DOHH2 (cell line): ENCODE measurements around the gene TMEM61.

Source experiments
- H3F3A ChIP-seq: fragments of 200-600 bp; sonication (generic), shearing (Covaris generic); 2 replicates; pipeline ENCODE4 v1.6.0; 2016; ENCODE audit warnings: antibody characterized with exemption, mild to moderate bottlenecking; ENCODE audit not compliant: control insufficient read depth, insufficient read depth
- H3K27ac ChIP-seq: fragments of 200-600 bp; sonication (generic); 2 replicates; pipeline ENCODE4 v1.5.1; 2014; ENCODE audit warnings: low read depth, mild to moderate bottlenecking, low read length, moderate library complexity
- H3K27me3 ChIP-seq: fragments of 200-600 bp; sonication (generic); 2 replicates; pipeline ENCODE4 v1.6.1; 2014; ENCODE audit warnings: mild to moderate bottlenecking, low read length, mixed read lengths; ENCODE audit not compliant: control insufficient read depth
- H3K36me3 ChIP-seq: fragments of 200-600 bp; sonication (generic); 2 replicates; pipeline ENCODE4 v1.6.1; 2014; ENCODE audit warnings: mild to moderate bottlenecking, low read length, moderate library complexity, mixed read lengths; ENCODE audit not compliant: control insufficient read depth
- H3K4me1 ChIP-seq: fragments of 200-600 bp; sonication (generic); 2 replicates; pipeline ENCODE4 v1.6.1; 2014; ENCODE audit warnings: mild to moderate bottlenecking, low read length, mixed read lengths; ENCODE audit not compliant: control insufficient read depth
- H3K4me2 ChIP-seq: fragments of 200-600 bp; sonication (generic); 2 replicates; pipeline ENCODE4 v1.6.0; 2014; ENCODE audit warnings: mild to moderate bottlenecking, low read length, moderate library complexity
- H3K4me3 ChIP-seq: fragments of 200-600 bp; sonication (generic); 2 replicates; pipeline ENCODE4 v1.5.1; 2014; ENCODE audit warnings: mild to moderate bottlenecking, low read length, mixed read lengths
- H3K79me2 ChIP-seq: fragments of 200-600 bp; sonication (generic); 2 replicates; pipeline ENCODE4 v1.6.1; 2014; ENCODE audit warnings: mild to moderate bottlenecking, low read length, mixed read lengths; ENCODE audit not compliant: control insufficient read depth
- H3K9me2 ChIP-seq: fragments of 200-600 bp; sonication (generic); replicated peaks from 2 replicates; pipeline ENCODE4 v1.6.1; 2014; ENCODE audit warnings: mild to moderate bottlenecking, low read length, mixed read lengths; ENCODE audit not compliant: control insufficient read depth
- H3K9me3 ChIP-seq: fragments of 200-600 bp; sonication (generic); 2 replicates; pipeline ENCODE4 v1.6.1; 2014; ENCODE audit warnings: antibody characterized with exemption, low read length, mixed read lengths; ENCODE audit not compliant: control insufficient read depth, insufficient read depth
- H4K20me1 ChIP-seq: fragments of 200-600 bp; sonication (generic); 2 replicates; pipeline ENCODE4 v1.6.0; 2014; ENCODE audit warnings: low read depth, mild to moderate bottlenecking, antibody characterized with exemption, low read length, moderate library complexity; ENCODE audit not compliant: control insufficient read depth, insufficient read depth
- EZH2phosphoT487 ChIP-seq: fragments of 200-600 bp; sonication (generic); IDR thresholded peaks from 2 replicates; pipeline ENCODE4 v1.6.1; 2017; ENCODE audit warnings: borderline replicate concordance, mild to moderate bottlenecking, antibody characterized with exemption, low read length, moderate library complexity, mixed read lengths
- TF ChIP-seq, protein P1 (sequence below): fragments of 200-600 bp; sonication (generic); IDR thresholded peaks from one replicate; pipeline ENCODE4 v1.5.1; 2014; ENCODE audit warnings: antibody characterized with exemption, mild to moderate bottlenecking, low read depth, low read length; ENCODE audit not compliant: poor library complexity, severe bottlenecking

TMEM61 gene

DNA sequence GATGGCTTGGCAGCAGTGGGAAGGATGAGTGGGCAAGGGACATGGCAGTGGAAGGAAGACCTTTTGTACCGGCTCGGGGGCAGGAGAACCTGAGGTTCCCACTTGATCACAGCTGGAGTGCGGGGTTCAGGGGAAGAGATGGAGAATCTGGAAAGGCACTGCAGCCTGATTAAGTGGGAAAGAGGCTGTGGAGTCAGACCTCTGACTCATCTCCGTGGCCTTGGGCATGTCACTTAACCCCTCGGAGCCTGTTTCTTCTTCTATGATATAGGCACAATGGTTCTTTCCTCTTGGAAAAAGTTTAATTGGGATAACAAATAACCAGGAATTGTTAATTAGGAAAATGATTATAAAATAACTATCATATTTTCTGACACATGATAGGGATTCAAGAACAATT, 13.1 kb upstream of the TMEM61 start:
- Histone ChIP-seq H3K27me3 (0 out of 2 replicates have a peak, but pooled peaks cover 2% of the 10 kb centered on the region), H3K4me2 (no peak overlapping the region), H3K4me3 (no peak overlapping the region), H3K79me2 (no peaks in the 10 kb centered on the region), H3K36me3 (no peaks in the 10 kb centered on the region), H4K20me1 (no peaks in the 10 kb centered on the region), H3K27ac (no peak overlapping the region), H3K9me2 (no peaks in the 10 kb centered on the region), H3K9me3 (no peaks in the 10 kb centered on the region), H3F3A (no peaks in the 10 kb centered on the region), H3K4me1 (peaks cover 17% of the 10 kb centered on the region)
- TF ChIP-seq, protein P1, sequence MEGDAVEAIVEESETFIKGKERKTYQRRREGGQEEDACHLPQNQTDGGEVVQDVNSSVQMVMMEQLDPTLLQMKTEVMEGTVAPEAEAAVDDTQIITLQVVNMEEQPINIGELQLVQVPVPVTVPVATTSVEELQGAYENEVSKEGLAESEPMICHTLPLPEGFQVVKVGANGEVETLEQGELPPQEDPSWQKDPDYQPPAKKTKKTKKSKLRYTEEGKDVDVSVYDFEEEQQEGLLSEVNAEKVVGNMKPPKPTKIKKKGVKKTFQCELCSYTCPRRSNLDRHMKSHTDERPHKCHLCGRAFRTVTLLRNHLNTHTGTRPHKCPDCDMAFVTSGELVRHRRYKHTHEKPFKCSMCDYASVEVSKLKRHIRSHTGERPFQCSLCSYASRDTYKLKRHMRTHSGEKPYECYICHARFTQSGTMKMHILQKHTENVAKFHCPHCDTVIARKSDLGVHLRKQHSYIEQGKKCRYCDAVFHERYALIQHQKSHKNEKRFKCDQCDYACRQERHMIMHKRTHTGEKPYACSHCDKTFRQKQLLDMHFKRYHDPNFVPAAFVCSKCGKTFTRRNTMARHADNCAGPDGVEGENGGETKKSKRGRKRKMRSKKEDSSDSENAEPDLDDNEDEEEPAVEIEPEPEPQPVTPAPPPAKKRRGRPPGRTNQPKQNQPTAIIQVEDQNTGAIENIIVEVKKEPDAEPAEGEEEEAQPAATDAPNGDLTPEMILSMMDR, result no peak
- no peak for TF ChIP-seq EZH2phosphoT487

DNA sequence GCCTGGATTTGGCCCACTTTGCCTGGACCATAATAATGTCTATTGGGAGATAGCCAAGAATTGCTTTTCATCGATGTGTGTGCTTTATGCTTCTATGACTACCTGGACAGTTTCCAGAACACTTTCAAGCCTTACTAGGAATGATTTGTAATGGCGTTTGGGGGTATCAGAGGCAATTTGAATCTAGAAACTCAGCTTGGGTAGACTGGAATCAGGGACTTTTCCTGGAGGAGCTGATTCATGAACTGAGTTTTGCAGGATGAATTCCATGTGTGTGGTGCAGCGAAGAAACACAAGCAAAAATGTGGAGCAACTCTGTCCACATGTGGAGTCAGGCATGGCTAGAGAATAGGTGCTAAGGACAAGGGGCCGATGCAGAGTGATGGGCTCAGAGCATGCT, 11.9 kb upstream of the TMEM61 start:
- Histone ChIP-seq H3K4me2 (no peak overlapping the region), H3K4me3 (no peak overlapping the region), H4K20me1 (no peaks in the 10 kb centered on the region), H3K9me3 (no peaks in the 10 kb centered on the region), H3K27me3 (peaks cover 3% of the 10 kb centered on the region; the same call in 1 of the 2 replicates), H3K79me2 (no peaks in the 10 kb centered on the region), H3K27ac (no peak overlapping the region), H3K4me1 (peaks cover 17% of the 10 kb centered on the region), H3K36me3 (no peaks in the 10 kb centered on the region), H3K9me2 (no peaks in the 10 kb centered on the region), H3F3A (no peaks in the 10 kb centered on the region)
- no peak for TF ChIP-seq EZH2phosphoT487
- TF ChIP-seq, protein P1, result no peak

DNA sequence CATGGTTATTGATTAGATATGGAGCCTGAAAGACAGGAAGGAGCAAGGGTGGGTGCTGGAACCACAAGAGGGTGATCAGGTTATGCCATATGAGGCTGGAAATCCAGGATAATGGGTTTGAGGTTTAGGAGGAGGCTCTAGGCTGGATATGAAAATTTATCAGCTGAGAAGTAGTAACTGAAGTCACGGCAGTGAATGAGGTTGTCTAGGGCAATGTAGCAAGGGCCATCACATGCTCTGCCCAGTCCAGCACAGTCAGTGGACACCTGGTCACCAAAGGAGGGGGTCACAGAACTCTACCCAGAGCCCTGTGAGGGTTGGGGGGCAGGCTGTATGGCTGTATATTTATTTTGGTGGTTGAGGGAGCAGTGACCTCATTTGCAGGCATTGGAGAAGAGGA, 10.5 kb upstream of the TMEM61 start:
- TF ChIP-seq, protein P1, result no peak
- no peak for TF ChIP-seq EZH2phosphoT487
- H3K4me3 ChIP-seq, result no peak overlapping the region
- H3K36me3 ChIP-seq, result no peaks in the 10 kb centered on the region
- no peaks in the 10 kb centered on the region for H3F3A ChIP-seq
- H4K20me1 ChIP-seq, result no peaks in the 10 kb centered on the region
- peaks cover 17% of the 10 kb centered on the region for H3K4me1 ChIP-seq
- H3K9me3 ChIP-seq, result no peaks in the 10 kb centered on the region
- H3K79me2 ChIP-seq, result no peaks in the 10 kb centered on the region
- H3K27me3 ChIP-seq, result peaks cover 10% of the 10 kb centered on the region
- H3K27ac ChIP-seq, result no peak overlapping the region
- no peaks in the 10 kb centered on the region for H3K9me2 ChIP-seq
- no peak overlapping the region for H3K4me2 ChIP-seq

DNA sequence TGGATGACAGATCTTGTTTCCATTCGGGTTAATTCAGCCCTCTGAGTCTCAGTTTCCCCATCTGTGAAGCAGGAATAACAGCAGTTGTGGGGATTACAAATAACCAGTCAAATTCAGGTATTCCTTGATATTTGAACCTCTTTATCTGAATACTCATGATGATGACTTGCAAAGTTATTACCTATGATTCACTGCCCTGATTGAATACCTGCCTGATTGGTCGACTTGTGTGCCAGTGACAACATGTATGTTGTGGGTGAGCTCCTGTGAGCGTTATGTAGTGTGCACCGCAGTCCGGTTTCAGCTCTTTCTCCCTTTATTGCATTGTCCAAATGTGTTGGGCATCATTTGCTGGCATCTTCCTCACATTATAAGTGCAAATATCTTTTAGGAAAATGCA, 9.5 kb upstream of the TMEM61 start:
- H3K36me3 ChIP-seq, result no peaks in the 10 kb centered on the region
- H3K27ac ChIP-seq, result no peak overlapping the region
- no peak overlapping the region for H3K4me3 ChIP-seq
- no peaks in the 10 kb centered on the region for H3K79me2 ChIP-seq
- no peaks in the 10 kb centered on the region for H3K9me3 ChIP-seq
- TF ChIP-seq, protein P1, result no peak
- no peak for TF ChIP-seq EZH2phosphoT487
- H3K9me2 ChIP-seq, result no peaks in the 10 kb centered on the region
- peaks cover 9% of the 10 kb centered on the region for H3K4me1 ChIP-seq
- peaks cover 15% of the 10 kb centered on the region for H3K27me3 ChIP-seq
- H4K20me1 ChIP-seq, result no peaks in the 10 kb centered on the region
- H3F3A ChIP-seq, result no peaks in the 10 kb centered on the region
- no peak overlapping the region for H3K4me2 ChIP-seq
